ENCODE data around the gene SHCBP1.

SHCBP1 gene

DNA sequence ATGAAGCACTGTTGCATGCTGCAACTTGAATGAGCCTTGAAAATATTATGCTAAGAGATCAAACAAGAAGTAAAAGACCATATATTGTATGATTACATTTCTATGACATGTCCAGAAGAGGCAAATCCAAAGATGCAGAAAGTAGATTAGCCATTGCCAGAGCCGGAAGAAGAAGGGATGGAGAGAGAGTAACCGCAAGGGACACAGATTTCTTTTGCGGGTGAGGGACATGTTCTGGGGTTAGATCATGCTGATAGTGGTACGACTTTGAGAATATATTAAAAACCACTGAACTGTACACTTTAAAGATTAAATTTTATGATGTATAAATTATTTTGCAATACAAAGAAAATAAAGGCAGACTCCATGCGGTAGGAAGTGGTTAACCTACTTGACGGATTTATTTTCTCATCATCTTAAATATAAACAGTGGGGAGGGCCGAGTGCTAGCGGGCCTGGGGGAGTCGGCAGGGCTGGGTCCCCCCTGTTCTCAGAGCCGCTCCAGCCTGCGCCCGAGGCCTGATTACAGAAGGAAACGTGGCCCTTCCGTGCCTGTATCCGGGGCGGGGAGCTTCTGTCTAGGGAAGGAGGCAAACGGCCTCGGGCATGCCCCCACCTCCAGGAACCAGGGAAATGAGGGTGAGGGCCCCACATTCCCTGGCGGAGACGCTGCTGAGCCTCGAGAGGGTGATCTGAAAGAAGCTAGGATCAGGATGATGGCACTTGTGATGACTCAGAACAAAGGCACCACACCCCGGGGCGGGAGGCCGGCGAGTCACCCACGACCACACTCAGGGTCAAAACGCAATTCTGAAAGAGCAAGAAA lies 48.0 kb downstream of the SHCBP1 start:
- no peaks in the 10 kb centered on the region for H3K27me3 ChIP-seq (ENCODE audit: insufficient read depth, low read depth, severe bottlenecking)
- DNase-seq = no peak
- H3K9me3 ChIP-seq (ENCODE audit: severe bottlenecking) = peaks cover 2% of the 10 kb centered on the region
- no peak overlapping the region for H3K27ac ChIP-seq
- H3K4me3 ChIP-seq (ENCODE audit: low read depth, low read length) = no peak overlapping the region
- H3K36me3 ChIP-seq = no peaks in the 10 kb centered on the region
- TF ChIP-seq, protein P1, sequence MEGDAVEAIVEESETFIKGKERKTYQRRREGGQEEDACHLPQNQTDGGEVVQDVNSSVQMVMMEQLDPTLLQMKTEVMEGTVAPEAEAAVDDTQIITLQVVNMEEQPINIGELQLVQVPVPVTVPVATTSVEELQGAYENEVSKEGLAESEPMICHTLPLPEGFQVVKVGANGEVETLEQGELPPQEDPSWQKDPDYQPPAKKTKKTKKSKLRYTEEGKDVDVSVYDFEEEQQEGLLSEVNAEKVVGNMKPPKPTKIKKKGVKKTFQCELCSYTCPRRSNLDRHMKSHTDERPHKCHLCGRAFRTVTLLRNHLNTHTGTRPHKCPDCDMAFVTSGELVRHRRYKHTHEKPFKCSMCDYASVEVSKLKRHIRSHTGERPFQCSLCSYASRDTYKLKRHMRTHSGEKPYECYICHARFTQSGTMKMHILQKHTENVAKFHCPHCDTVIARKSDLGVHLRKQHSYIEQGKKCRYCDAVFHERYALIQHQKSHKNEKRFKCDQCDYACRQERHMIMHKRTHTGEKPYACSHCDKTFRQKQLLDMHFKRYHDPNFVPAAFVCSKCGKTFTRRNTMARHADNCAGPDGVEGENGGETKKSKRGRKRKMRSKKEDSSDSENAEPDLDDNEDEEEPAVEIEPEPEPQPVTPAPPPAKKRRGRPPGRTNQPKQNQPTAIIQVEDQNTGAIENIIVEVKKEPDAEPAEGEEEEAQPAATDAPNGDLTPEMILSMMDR (IDR thresholded peaks at IDR 0.05; ENCODE audit: low read depth, low read length) = no peak

DNA sequence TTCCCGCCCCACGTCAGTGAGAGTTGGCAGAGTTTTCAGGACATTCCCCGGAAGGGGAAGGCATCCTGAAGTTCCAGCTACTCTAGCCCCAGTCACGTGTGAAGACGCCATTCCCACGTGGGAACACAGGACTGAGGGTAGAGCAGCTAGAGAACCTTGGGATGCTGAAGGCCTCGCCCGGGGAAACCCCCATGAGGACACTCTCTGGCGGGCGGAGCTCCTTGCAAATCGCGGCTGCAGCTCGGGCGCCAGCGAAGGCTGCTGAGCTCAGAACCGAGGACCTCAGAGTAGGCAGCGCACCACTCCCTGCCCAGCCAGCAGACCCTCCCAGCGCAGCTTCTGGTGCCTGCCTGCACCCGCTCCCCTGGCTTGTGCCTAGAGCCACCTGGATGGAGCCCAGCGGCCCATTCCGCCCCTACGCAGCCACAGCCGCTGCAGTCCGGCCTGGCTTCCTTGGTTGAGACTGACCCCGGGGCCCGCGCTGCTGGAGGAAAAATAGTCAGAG lies 51.9 kb downstream of the SHCBP1 start:
- H3K27me3 ChIP-seq (ENCODE audit: insufficient read depth, low read depth, severe bottlenecking) = no peaks in the 10 kb centered on the region
- TF ChIP-seq, protein P1 (IDR thresholded peaks at IDR 0.05; ENCODE audit: low read depth, low read length) = no peak
- no peak overlapping the region for H3K4me3 ChIP-seq (ENCODE audit: low read depth, low read length)

DNA sequence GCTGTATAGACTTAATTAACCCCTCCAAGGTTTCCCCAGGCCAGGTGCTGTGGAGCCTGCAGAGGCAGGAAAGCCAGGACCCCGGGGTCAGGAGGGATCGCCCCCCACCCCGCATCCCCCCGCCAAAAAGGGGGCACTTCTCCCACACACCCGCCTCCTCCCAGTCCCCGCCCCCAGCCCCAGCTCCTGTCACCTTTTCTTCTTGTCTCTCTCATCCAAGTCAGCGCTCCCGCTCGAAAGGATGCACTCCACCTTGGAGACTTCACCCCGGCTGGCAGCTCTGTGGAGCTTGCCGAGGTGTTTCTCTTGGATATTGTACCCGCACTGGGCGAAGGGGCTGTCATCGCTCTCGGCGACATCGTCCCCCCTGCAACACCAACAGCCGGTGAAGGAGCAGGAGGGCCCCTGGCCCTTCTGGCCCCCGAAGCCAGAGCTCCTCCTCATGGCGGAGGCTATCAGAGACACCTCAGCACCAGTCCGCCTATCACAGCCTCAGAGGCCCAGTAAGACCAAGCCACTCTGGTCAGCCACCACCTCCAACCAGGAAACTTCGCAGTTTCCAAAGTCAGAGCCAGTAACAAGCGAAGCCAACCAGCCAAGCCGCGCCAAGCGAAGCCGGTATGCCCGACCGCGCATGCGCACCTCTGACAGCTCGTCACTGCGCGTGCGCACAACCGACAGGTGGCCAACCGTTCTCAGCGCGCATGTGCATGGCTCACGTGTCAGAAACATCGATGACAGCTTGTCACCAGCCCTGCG lies 52.5 kb downstream of the SHCBP1 start:
- Histone ChIP-seq H3K27me3 (ENCODE audit: insufficient read depth, low read depth, severe bottlenecking) (no peaks in the 10 kb centered on the region), H3K36me3 (no peaks in the 10 kb centered on the region), H3K9me3 (ENCODE audit: severe bottlenecking) (peaks cover 2% of the 10 kb centered on the region), H3K4me3 (ENCODE audit: low read depth, low read length) (no peak overlapping the region), H3K27ac (no peak overlapping the region)
- DNase-seq = no peak
- TF ChIP-seq, protein P1 (IDR thresholded peaks at IDR 0.05; ENCODE audit: low read depth, low read length) = no peak

More for the DNA sequence above, 51.9 kb downstream of the SHCBP1 start:
- peaks cover 2% of the 10 kb centered on the region for H3K9me3 ChIP-seq (ENCODE audit: severe bottlenecking)
- no peak for DNase-seq
- no peak overlapping the region for H3K27ac ChIP-seq
- H3K36me3 ChIP-seq = no peaks in the 10 kb centered on the region

DNA sequence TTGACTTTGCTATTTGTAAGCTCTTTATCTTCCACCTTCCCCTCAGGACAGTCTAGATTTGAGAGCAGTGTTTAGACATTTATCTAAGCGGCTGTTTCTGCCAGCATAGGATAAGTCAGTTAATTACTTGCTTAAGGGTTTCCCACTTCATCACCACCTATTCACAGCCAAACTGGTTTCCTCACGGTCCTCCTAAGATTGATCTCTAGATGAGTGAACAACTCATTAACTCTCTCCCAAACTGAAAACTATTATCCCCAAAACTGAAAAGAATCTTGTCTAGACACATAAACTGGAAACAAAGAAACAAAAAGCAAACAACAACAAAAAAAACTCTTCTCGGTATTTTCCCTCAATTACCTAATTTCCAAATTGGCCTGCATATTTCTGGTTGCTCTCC lies 58.2 kb downstream of the SHCBP1 start:
- DNase-seq = no peak
- TF ChIP-seq, protein P1 (IDR thresholded peaks at IDR 0.05; ENCODE audit: low read depth, low read length) = no peak
- no peaks in the 10 kb centered on the region for H3K9me3 ChIP-seq (ENCODE audit: severe bottlenecking)
- H3K27ac ChIP-seq = no peak overlapping the region
- H3K36me3 ChIP-seq = no peaks in the 10 kb centered on the region
- H3K4me3 ChIP-seq (ENCODE audit: low read depth, low read length) = no peak overlapping the region
- H3K27me3 ChIP-seq (ENCODE audit: insufficient read depth, low read depth, severe bottlenecking) = no peaks in the 10 kb centered on the region

DNA sequence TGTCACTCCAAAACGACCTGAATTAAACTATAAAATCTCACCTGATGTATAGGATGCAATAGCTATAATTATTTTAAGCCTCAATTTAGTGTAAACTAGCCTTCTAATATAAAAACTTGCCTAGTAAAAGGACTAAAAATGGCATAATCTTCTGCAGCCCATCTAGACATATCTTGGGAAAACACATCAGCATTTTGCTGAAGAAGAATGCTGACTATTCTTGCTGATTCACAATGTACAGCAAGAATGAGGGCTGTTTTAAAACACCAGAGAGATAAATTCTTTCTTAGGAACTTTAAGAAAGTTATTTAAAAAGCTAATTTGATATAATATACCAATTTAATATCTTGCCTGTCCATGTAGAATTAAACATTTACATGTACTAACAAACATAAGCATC lies 63.2 kb downstream of the SHCBP1 start:
- no peak for DNase-seq
- Histone ChIP-seq H3K36me3 (no peaks in the 10 kb centered on the region), H3K27ac (no peak overlapping the region), H3K9me3 (ENCODE audit: severe bottlenecking) (no peaks in the 10 kb centered on the region), H3K4me3 (ENCODE audit: low read depth, low read length) (no peak overlapping the region), H3K27me3 (ENCODE audit: insufficient read depth, low read depth, severe bottlenecking) (no peaks in the 10 kb centered on the region)
- TF ChIP-seq, protein P1 (IDR thresholded peaks at IDR 0.05; ENCODE audit: low read depth, low read length) = no peak

Measured in WERI-Rb-1 (cell line).